ENCODE measurements around the gene CACNB2.

- no peak for TF ChIP-seq CTCF (IDR thresholded peaks at IDR 0.05)
- TF ChIP-seq POLR2AphosphoS5 (IDR thresholded peaks at IDR 0.05): no peak
Observed at GRCh38 chr10:18423058-18423637, 282.9 kb downstream of the CACNB2 start.

Data from prostate gland (tissue), 2 donors.